Hematopoietic multipotent progenitor cell treated with erythropoietin and hydrocortisone succinate and interleukin-3 and kit ligand, for 4 days (in vitro differentiated cells): Measurements from ENCODE around the gene ADGRL3.
A peak's percentile ranks its signal among the peaks of the same experiment; 100 is the strongest.
"Not testable (repeated sequence)": the region's sequence is repeated elsewhere in the genome, so short reads cannot be mapped to it uniquely, and the experiment has no call there.

Source experiments
- DNase-seq: peaks from one replicate; pipeline ENCODE4 v3.0.0-alpha.2; 2015

Gene ADGRL3

GRCh38 chr4:61851126-61851525 is 651.0 kb downstream of the ADGRL3 start:
- DNase-seq: no peak

DNA sequence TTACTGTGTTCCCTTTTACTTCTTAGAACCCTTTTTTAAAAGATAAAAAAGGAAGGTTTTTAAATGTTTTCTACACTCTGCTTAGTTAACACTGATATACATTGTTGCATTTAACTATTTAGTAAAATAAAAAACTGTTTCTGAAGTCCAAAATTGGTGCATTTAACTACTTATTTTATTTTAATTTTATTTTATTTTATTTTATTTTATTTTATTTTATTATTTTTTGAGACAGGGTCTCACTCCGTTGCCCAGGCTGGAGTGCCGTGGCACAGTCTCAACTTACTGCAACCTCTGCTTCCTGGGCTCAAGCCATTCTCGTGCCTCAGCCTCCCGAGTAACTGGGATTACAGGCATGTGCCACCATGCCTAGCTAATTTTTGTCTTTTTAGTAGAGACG is 652.0 kb downstream of the ADGRL3 start:
- not testable (repeated sequence) for DNase-seq

- DNase-seq: no peak
These were observed 652.9 kb downstream of the ADGRL3 start for GRCh38 chr4:61853041-61853440.

DNA sequence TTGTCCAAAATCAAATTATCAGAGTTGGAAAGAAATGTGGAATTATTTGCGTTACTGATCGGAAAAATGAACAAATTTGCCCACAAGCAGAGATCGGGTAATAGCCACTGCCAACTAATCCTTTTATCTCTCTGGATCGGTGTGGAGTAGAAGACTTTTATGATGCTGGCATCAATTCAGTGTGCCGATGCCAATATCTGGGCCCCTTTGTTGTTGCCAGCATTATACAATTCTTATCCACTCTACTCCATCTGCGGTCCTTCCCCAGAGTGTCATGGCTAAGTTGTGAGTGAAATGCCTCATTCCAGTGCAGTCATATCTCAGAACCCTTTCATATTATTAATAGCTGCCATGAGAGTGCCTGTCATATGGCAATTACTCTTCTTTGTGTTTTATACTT is 660.2 kb downstream of the ADGRL3 start:
- no peak for DNase-seq

DNA sequence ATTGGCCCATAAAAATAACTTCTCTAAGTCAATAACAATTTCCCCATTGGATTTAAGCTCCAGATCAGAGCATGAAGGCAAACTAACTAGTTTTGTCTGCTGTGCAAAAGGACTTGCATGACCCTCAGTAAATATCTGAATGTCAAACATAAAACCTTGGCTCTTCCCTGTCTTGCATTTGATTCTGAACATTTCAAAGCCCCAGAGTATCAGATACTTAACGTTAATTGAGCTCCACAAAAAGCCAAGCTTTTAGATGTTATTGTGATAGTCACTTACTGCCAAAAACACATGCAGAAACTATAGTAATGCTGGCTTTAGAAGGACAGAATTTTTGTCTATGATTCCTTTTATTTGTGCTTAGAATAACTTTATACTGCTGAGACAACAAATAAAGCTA is 664.2 kb downstream of the ADGRL3 start:
- DNase-seq: no peak

DNA sequence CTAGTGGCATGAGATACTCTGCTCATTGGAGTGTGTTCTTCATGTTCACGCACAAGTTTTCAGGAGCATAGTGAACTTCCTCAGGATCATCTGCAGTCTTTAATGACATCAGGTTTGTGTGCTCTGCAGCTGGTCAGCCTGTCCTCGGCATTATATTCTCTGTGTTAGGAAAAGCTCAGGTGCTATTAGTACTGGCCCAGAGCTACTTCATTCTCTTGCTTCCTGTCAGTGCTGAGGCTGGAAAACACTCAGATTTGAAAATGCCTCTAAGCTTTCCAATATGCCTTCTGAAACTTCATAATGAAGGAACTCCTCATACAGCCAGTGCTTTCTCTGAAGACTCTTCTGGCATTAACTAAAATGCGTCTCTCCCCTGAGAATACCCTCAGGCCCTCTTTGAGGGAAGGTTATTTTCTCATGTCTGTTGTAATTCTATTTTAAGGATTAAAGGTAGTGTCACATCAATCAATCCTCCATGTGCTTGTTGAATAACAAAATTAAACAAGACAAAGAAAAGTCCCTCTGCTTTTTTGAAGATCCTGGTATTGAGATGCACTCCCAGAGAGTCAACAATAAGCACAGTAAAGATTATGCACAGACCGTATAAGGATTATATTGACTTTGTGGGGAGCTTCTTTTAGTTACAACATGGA is 666.4 kb downstream of the ADGRL3 start:
- no peak for DNase-seq

- no peak for DNase-seq
These were observed 672.9 kb downstream of the ADGRL3 start for GRCh38 chr4:61872983-61873382.

GRCh38 chr4:61877266-61877665 is 677.1 kb downstream of the ADGRL3 start:
- DNase-seq: peak; percentile 62

GRCh38 chr4:61877893-61878292 is 677.8 kb downstream of the ADGRL3 start:
- peak; percentile 84 for DNase-seq

DNA sequence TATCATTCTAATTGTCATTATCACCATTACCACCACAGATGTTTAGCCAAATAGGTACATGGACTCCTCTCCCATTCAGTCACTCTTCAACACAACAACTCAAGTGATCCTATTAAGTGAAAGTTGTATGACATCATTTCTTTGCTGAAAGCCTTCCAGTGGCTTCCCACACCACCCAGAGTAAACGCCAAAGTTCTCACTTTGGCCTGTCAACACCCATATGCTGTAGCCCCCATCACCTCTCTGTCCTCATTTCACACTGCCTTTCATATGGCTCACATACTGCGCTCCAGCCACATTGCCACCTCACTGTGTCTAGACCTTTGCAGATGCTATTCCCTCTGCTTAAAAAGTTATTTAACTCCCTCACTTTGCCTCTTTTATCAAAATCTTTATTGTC is 682.3 kb downstream of the ADGRL3 start:
- no peak for DNase-seq

DNA sequence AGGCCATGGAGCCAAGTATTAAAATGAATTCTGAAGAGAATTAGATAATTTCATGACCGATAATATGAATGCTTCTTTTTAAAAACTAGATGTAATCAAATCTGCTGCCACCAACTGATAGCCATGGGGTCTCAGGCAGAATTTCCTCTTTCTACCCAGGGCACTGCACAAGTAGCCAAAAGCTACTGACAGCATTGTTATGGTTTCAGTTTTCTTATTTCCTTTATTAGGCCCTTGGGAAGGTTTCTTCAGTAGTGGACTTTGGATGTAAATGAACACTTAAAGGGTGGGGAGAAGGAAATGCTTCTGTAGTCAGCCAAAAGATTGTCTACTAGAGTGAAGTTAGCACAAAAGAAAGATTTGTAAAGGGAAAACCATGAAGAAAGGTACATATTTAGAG is 686.0 kb downstream of the ADGRL3 start:
- DNase-seq: peak; percentile 55

- no peak for DNase-seq
These were observed 689.0 kb downstream of the ADGRL3 start for GRCh38 chr4:61889117-61889516.

DNA sequence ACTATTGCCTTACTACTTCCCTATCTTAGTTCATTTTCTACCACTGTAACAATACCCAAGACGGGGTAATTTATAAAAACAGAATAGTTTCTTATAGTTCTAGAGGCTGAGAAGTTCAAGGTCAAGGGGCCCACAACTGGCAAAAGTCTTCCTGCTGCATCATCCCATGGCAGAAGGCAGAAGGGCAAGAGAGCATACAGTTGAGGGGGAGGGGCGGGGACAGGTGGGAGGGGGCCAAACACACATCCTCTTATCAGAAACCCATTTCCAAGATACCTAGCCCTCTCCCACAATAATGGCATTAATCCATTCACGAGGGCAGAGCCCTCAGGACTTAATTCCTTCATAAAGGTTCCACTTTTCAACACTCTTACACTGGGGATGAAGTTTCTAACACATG is 690.2 kb downstream of the ADGRL3 start:
- DNase-seq: no peak

GRCh38 chr4:61891953-61892352 is 691.8 kb downstream of the ADGRL3 start:
- no peak for DNase-seq

DNA sequence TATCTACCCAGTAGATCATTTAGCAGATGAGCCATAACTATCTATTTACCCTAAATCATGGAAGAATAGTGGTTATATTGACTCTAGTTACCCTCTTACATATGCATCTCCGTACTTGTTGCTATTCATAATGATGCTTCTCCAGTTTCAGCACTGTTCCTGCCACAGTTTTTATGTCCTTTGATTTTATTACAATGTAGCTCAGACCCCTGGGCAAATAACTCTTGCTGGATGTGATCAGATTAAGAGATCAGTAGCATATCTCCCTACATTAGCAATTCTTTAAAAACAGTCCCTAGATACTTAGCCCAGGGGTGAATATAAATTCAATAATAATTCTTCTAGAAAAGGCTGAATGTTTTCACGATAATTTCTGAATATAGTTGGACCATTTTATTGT is 696.5 kb downstream of the ADGRL3 start:
- DNase-seq: no peak

GRCh38 chr4:61909031-61909430 is 708.9 kb downstream of the ADGRL3 start:
- DNase-seq: no peak

GRCh38 chr4:61911313-61911756 is 711.2 kb downstream of the ADGRL3 start:
- peak; percentile 6 for DNase-seq

DNA sequence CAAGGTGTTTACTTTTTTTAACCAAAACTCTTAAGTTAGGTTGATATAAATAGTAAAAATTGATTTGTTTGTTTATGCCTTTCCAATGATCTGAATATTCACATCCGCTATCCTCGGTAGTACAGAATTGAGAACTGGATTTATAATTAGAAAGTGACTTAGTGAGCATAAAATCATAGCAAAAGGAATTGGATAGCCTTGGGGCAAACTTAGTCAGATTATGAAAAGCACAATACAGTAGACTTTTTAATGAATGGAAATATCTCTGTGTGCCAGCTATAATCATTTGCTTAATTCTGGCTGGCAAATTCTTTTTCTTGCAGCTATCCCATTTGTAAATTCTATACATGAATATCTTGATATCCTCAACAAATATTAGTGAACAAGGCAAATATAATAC is 713.5 kb downstream of the ADGRL3 start:
- DNase-seq: no peak

- no peak for DNase-seq
These were observed 715.4 kb downstream of the ADGRL3 start for GRCh38 chr4:61915501-61915900.

- DNase-seq: no peak
These were observed 718.4 kb downstream of the ADGRL3 start for GRCh38 chr4:61918507-61918906.

- no peak for DNase-seq
These were observed 718.9 kb downstream of the ADGRL3 start for GRCh38 chr4:61918987-61919386.

GRCh38 chr4:61919561-61919960 is 719.4 kb downstream of the ADGRL3 start:
- no peak for DNase-seq

- no peak for DNase-seq
These were observed 721.8 kb downstream of the ADGRL3 start for GRCh38 chr4:61921920-61922319.

DNA sequence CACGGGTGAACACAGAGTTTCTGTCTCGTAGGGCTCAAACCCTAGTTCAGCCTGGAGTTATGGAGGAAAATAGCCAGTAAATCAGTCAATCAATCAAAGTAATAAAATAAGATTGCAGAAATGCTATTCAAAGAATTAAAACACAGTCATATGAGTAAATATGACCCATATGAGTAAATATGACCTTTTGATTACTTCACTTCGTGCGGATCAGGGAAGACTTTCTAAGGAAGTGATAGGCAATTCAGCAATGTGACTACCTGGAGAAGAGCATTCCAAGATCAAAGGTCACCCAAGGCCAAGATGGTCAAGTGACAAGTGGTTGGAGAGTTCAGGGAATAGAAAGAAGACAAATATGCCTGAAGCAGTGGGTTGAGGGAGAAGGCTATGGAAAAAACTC is 722.6 kb downstream of the ADGRL3 start:
- no peak for DNase-seq

DNA sequence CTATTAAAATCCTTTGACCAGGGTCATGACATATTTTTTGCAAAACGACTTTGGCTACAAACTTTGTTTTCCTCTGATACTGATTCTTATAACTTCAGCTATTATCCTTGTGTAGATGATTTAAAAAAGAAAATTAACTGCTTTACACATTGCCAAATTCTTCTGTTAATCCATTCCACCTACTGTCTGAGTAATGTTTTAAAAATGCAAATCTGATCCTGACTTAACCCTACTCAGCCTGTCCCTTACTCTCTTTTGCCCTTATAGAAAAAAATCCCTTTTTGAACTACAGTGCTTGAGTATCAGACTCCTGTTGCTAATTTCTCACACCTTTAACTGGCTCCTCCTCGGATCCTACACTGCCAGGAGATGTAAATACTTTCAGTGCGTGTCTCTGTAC is 723.1 kb downstream of the ADGRL3 start:
- DNase-seq: no peak

DNA sequence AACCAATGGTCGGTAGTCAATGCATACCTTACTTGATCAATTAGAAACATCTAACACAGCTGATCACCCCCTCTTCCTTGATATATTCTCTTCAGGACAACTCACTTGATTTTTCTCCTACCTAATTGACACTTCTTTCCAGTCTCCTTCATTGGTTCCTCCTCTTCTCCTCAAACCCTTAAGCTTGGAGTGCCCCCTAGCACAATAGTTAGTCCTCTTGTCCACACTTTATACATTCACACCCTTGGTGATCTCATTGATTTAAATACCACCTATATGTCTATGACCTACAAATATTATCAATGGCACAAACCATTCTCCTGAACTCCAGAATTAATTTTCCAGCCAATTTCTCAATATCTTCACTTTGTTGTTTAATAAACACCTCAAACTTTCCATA is 724.0 kb downstream of the ADGRL3 start:
- peak; percentile 45 for DNase-seq
